PC-3 (cell line): Measurements from ENCODE around the gene MRAS. TPM values are rescaled to one million over a fixed set of nuclear protein-coding genes. Genes with fewer than 3 reads are reported as not detected.

Source experiments
- ATAC-seq: fragments of 200-7000 bp; cut with Tn5 transposase; 2 replicates; pipeline ENCODE4 v1.9.1; 2020; ENCODE audit warnings: mild to moderate bottlenecking, moderate library complexity
- BruUV-seq: library from RNA; stranded (reverse); fragments of 400-500 nt; replicated peaks from 2 replicates; lab custom pipeline; 2021; lab: Mats Ljungman, UMichigan
- CTCF ChIA-PET: fragments of 300-600 bp; sonication (Branson Sonifier 250); formaldehyde crosslinking; loops from one replicate; lab custom pipeline; 2022; ENCODE audit warnings: antibody characterized with exemption; lab: Charles Lee
- POLR2A ChIA-PET: fragments of 300-600 bp; sonication (Branson Sonifier 250); formaldehyde crosslinking; loops from one replicate; lab custom pipeline; 2022; ENCODE audit warnings: antibody characterized with exemption; ENCODE audit not compliant: unreplicated experiment; lab: Charles Lee
- DNase-seq: peaks from one replicate; pipeline ENCODE4 v3.0.0-alpha.2; 2015
- H2AFZ ChIP-seq: fragments of 300-600 bp; sonication (generic); 2 replicates; pipeline ENCODE4 v1.6.0; 2016; ENCODE audit warnings: antibody characterized with exemption, low read length
- H3F3A ChIP-seq: fragments of 300-600 bp; sonication (generic); one replicate; pipeline ENCODE4 v1.6.0; 2017; ENCODE audit warnings: antibody characterized with exemption, low read length, control low read depth, mild to moderate bottlenecking; ENCODE audit not compliant: unreplicated experiment
- H3K27ac ChIP-seq: fragments of 300-600 bp; sonication (generic); 2 replicates; pipeline ENCODE4 v1.5.1; 2016; ENCODE audit warnings: mild to moderate bottlenecking, low read length
- H3K27me3 ChIP-seq: fragments of 300-600 bp; sonication (generic); 2 replicates; pipeline ENCODE4 v1.6.1; 2016; ENCODE audit warnings: low read length, mixed read lengths
- H3K36me3 ChIP-seq: fragments of 300-600 bp; sonication (generic); 2 replicates; pipeline ENCODE4 v1.6.1; 2016; ENCODE audit warnings: low read depth, mixed run types, low read length, mixed read lengths
- H3K4me1 ChIP-seq: fragments of 300-600 bp; sonication (generic); 2 replicates; pipeline ENCODE4 v1.5.1; 2016; ENCODE audit warnings: low read length; ENCODE audit not compliant: insufficient read depth
- H3K4me2 ChIP-seq: fragments of 300-600 bp; sonication (generic); 2 replicates; pipeline ENCODE4 v1.6.0; 2016; ENCODE audit warnings: low read length
- H3K4me3 ChIP-seq: fragments of 300-600 bp; sonication (generic); 2 replicates; pipeline ENCODE4 v1.5.1; 2016; ENCODE audit warnings: mild to moderate bottlenecking, low read length, mixed read lengths
- H3K79me2 ChIP-seq: fragments of 300-600 bp; sonication (generic); 2 replicates; pipeline ENCODE4 v1.6.1; 2017; ENCODE audit warnings: low read length, mixed read lengths
- H3K9ac ChIP-seq: fragments of 300-600 bp; sonication (generic); 2 replicates; pipeline ENCODE4 v1.6.0; 2016; ENCODE audit warnings: mild to moderate bottlenecking, low read length
- H3K9me2 ChIP-seq: fragments of 300-600 bp; sonication (generic); replicated peaks from 2 replicates; pipeline ENCODE4 v1.6.1; 2016; ENCODE audit warnings: mixed run types, low read length, mixed read lengths
- H3K9me3 ChIP-seq: fragments of 300-600 bp; sonication (generic); 2 replicates; pipeline ENCODE4 v1.6.1; 2016; ENCODE audit warnings: low read length, mixed read lengths
- H4K20me1 ChIP-seq: fragments of 300-600 bp; sonication (generic); 2 replicates; pipeline ENCODE4 v1.6.1; 2016; ENCODE audit warnings: low read length, mixed read lengths
- EZH2 ChIP-seq: fragments of 300-600 bp; sonication (generic); IDR thresholded peaks from one replicate; pipeline ENCODE4 v1.6.1; 2017; ENCODE audit warnings: antibody characterized with exemption, mild to moderate bottlenecking, low read length; ENCODE audit not compliant: unreplicated experiment
- EZH2phosphoT487 ChIP-seq: fragments of 300-600 bp; sonication (generic); IDR thresholded peaks from 2 replicates; pipeline ENCODE4 v1.6.1; 2018; ENCODE audit warnings: mild to moderate bottlenecking, antibody characterized with exemption, low read length, borderline replicate concordance
- intact Hi-C: fragments of 100-400 bp; cut with micrococcal nuclease; formaldehyde crosslinking; loops from 2 replicates; pipeline ENCODE4 v1.9.0; 2023
- total RNA-seq: library from RNA; depleted of rRNA; stranded (reverse); fragments of >200 nt; gene quantifications from 2 replicates; pipeline ENCODE4 v1.2.3, GENCODE V29; 2014
- TF ChIP-seq, protein P1 (sequence below): fragments of 300-600 bp; sonication (generic); conservative IDR thresholded peaks from 2 replicates; pipeline ENCODE4 v1.5.1; 2017; ENCODE audit warnings: antibody characterized with exemption, low read depth, mild to moderate bottlenecking, low read length

Gene MRAS
- total RNA-seq, 1 experiment from 2014 or later: 2.8 TPM

DNA sequence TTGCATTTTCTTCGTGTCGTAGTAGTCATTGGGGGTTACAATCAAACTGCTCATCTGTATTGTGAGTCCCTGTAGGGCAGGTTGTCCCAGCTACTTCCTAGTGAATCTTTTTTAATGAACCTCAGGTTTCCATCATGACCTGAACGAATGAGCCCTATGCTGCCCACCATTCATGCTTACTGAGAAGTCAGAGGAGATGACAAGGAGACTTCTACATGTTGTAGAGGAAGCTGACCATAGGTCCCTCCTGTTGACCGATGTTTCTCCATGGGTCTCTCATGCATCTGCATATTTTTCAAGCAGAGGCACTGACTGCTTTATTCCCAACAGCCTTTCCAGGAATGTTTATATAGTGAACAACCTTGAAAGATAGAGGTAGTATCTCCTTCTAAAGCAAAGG, 13.8 kb upstream of the MRAS start:
- Histone ChIP-seq H3K4me3 (no peak overlapping the region), H2AFZ (no peak overlapping the region), H3K79me2 (no peaks in the 10 kb centered on the region), H3F3A (no peaks in the 10 kb centered on the region), H3K9me3 (no peaks in the 10 kb centered on the region), H3K27me3 (no peaks in the 10 kb centered on the region), H3K4me2 (no peak overlapping the region), H3K9me2 (no peaks in the 10 kb centered on the region), H3K4me1 (no peaks in the 10 kb centered on the region), H3K36me3 (no peaks in the 10 kb centered on the region), H4K20me1 (no peaks in the 10 kb centered on the region), H3K27ac (no peak overlapping the region), H3K9ac (no peak overlapping the region)
- BruUV-seq: no TSS peak
- POLR2A ChIA-PET: no interaction called here
- no peak for ATAC-seq
- TF ChIP-seq EZH2: no peak
- TF ChIP-seq EZH2phosphoT487: no peak
- intact Hi-C loops: loop anchor here (5.0 kb wide), 3 partner anchors 58 to 588 kb away; partner anchors contain the start of gene CEP70
- DNase-seq: no peak
- CTCF ChIA-PET: no interaction called here

DNA sequence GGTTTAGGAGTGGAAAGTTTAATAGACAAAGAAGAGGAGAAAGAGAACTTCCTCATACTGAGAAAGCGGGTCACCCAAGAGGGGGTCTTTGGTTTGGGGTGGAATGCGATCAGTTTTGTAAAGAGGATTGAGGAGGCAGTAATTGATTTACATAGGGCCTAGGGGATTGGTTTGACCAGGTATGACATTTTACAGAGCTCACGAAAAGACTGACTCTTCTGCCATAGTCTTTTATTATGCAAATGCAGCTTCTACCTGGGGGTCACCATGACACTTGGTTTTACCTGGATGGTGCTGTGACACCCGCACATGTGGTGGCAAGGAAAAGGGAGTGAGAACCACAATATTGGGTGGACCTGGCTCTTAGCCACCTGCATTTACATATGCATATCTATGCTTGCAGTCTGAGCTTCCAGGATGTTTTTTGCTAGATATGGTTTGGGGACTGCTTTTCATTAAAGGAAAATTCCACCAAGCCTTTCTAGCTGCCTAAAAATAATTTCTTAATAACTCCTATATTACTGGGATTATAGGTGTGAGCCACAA, 11.9 kb upstream of the MRAS start:
- intact Hi-C loops: no loop called here
- Histone ChIP-seq H3K4me1 (no peaks in the 10 kb centered on the region), H3K27ac (no peak overlapping the region), H3K4me2 (no peak overlapping the region), H3K27me3 (no peaks in the 10 kb centered on the region), H2AFZ (no peak overlapping the region), H3K9ac (no peak overlapping the region), H3K9me3 (no peaks in the 10 kb centered on the region), H3K9me2 (no peaks in the 10 kb centered on the region), H3K4me3 (no peak overlapping the region), H3K36me3 (no peaks in the 10 kb centered on the region), H3F3A (no peaks in the 10 kb centered on the region), H4K20me1 (no peaks in the 10 kb centered on the region), H3K79me2 (no peaks in the 10 kb centered on the region)
- DNase-seq: no peak
- BruUV-seq: no TSS peak
- ChIA-PET POLR2A (interaction anchor here (0.7 kb wide), 1 partner anchor 36 kb away, joined by 3 read pairs; no protein-coding TSS in a partner anchor), CTCF (no interaction called here)
- ATAC-seq: no peak
- TF ChIP-seq EZH2phosphoT487 (no peak), EZH2 (no peak)
- TF ChIP-seq, protein P1, sequence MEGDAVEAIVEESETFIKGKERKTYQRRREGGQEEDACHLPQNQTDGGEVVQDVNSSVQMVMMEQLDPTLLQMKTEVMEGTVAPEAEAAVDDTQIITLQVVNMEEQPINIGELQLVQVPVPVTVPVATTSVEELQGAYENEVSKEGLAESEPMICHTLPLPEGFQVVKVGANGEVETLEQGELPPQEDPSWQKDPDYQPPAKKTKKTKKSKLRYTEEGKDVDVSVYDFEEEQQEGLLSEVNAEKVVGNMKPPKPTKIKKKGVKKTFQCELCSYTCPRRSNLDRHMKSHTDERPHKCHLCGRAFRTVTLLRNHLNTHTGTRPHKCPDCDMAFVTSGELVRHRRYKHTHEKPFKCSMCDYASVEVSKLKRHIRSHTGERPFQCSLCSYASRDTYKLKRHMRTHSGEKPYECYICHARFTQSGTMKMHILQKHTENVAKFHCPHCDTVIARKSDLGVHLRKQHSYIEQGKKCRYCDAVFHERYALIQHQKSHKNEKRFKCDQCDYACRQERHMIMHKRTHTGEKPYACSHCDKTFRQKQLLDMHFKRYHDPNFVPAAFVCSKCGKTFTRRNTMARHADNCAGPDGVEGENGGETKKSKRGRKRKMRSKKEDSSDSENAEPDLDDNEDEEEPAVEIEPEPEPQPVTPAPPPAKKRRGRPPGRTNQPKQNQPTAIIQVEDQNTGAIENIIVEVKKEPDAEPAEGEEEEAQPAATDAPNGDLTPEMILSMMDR: no peak

DNA sequence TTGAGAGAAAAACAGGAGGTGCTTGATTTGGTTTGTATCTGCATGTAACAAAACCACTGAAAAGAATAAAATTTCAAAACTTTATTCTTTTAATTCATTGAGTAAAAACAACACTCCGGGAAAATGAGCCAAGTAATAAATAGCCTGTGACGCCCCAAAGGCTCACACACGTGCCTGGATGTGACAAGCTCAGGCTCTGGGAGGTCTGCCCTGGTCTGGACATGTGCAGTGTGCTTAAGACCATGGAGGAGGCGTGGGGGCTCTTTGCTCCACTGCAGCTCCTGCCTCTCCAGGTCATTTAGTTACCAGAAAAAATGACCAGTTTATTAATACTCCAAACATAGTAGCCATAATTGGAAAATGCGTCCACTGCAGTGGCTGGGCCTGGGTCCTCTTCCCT, 10.1 kb upstream of the MRAS start:
- H3K79me2 ChIP-seq: no peaks in the 10 kb centered on the region
- no peaks in the 10 kb centered on the region for H3K36me3 ChIP-seq
- no peak for TF ChIP-seq EZH2phosphoT487
- TF ChIP-seq, protein P1: no peak
- TF ChIP-seq EZH2: no peak
- CTCF ChIA-PET: no interaction called here
- H3K9ac ChIP-seq: no peak overlapping the region
- H3K27ac ChIP-seq: no peak overlapping the region
- H3K4me2 ChIP-seq: no peak overlapping the region
- H3K9me2 ChIP-seq: no peaks in the 10 kb centered on the region
- H3K27me3 ChIP-seq: no peaks in the 10 kb centered on the region
- intact Hi-C loops: no loop called here
- POLR2A ChIA-PET: no interaction called here
- no peaks in the 10 kb centered on the region for H3K9me3 ChIP-seq
- H3F3A ChIP-seq: no peaks in the 10 kb centered on the region
- DNase-seq: no peak
- no peak overlapping the region for H3K4me3 ChIP-seq
- no peaks in the 10 kb centered on the region for H4K20me1 ChIP-seq
- no peaks in the 10 kb centered on the region for H3K4me1 ChIP-seq
- BruUV-seq: no TSS peak
- no peak overlapping the region for H2AFZ ChIP-seq
- ATAC-seq: no peak
